ENCODE results near the gene SPTAN1. TPM values are rescaled to one million over a fixed set of nuclear protein-coding genes. Genes with fewer than 3 reads are reported as not detected.

Gene SPTAN1
- total and polyA plus RNA-seq, 2 of the 4 experiments (the other 2 are of a cell fraction) = 275 to 327 TPM

DNA sequence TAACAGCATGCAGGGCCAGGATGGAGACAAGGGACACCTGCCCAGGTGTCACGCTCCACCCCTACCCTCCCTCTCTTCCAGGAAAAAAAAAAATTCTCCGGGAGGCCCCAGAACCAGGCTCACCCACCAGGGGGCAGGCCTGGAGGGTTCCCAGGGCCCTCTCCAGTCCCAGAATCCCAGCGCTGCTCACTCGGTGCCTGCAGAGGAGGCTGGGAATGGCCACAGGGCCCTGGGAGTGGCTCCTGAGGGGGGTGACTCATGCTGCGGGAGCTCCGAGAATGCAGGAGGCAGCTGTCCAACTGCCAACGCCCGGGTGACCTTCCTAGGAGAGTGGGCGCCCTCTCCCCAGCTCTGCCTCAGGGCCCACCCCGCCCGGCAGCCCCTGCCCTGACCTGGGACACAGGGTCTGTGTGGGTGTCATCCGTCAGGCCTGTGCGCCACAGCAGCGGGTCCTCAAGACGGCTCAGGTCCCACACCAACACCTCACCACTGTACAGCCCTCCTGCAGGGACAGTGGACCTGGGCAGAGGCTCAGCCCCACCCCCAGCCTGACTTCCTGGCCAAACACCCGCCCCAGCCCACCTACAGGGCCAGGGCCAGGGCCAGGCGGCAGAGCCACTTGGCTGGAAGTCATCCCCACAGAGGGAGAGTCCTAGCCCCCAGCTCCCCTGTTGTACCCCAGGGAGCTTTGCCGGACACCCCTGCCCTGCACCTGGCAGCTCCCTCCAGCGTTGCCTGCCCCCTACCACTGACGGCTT is 83.1 kb downstream of the SPTAN1 start:
- H3K14ac ChIP-seq (replicated peaks; ENCODE audit: low read depth, low read length) = peak overlapping the region; percentile 97
- H2BK5ac ChIP-seq (ENCODE audit: low read depth, low read length, poor library complexity, severe bottlenecking) = peak overlapping the region; percentile 99
- peak; percentile 94 for DNase-seq
- dilution Hi-C loops (cut with HindIII; ENCODE audit: low sequenced_read_pairs, unreplicated experiment) = no loop called here
- peak overlapping the region; percentile 95; the same call in 2 of the 3 replicates for H2BK15ac ChIP-seq (ENCODE audit: low read depth, low read length)
- H2AK5ac ChIP-seq (ENCODE audit: low read depth, low read length) = peak overlapping the region; percentile 100
- H2AFZ ChIP-seq (replicated peaks; ENCODE audit: low read length, poor library complexity) = peak overlapping the region; percentile 94
- peak overlapping the region; percentile 98 for H3K27ac ChIP-seq (ENCODE audit: insufficient read depth, low read length)
- peaks cover 13% of the 10 kb centered on the region for H3K4me1 ChIP-seq (ENCODE audit: control insufficient read depth, insufficient read depth, low read length)
- peak overlapping the region; percentile 82 to 97 for H4K8ac ChIP-seq (ENCODE audit: low read depth in 2 of 2, low read length in 2 of 2)
- 40% methylated on average over 6 of the region's 20 CpGs; no CpG with 5 or more reads in 1 of the 2 experiments for WGBS, 2 experiments (ENCODE audit: extremely low coverage in 2 of 2, insufficient read length in 1 of 2)
- intact Hi-C loops (cut with micrococcal nuclease) = loop anchor here (1.0 to 2.0 kb wide), 4 partner anchors 54 to 293 kb away; partner anchors contain the start of genes SET and ZDHHC12
- H3K9me3 ChIP-seq (ENCODE audit: control insufficient read depth, insufficient read depth, low read length) = no peaks in the 10 kb centered on the region
- H3K18ac ChIP-seq (ENCODE audit: low read depth, low read length) = peak overlapping the region; percentile 77
- H3K9me1 ChIP-seq (ENCODE audit: insufficient read depth, low read length) = 0 out of 2 replicates have a peak, but pooled peaks cover 5% of the 10 kb centered on the region
- H3K9ac ChIP-seq (ENCODE audit: low read depth, low read length) = peak overlapping the region; percentile 17; the same call in 1 of the 2 replicates
- no peaks in the 10 kb centered on the region for H3K27me3 ChIP-seq (ENCODE audit: control insufficient read depth, insufficient read depth, low read length)
- peaks cover 0 to 25% of the 10 kb centered on the region in 2 experiments; a peak in 1 of 4 replicates for H3K79me1 ChIP-seq (ENCODE audit: low read depth in 1 of 2, low read length in 2 of 2)
- H3K23ac ChIP-seq (ENCODE audit: low read depth, low read length) = peak overlapping the region; percentile 98; the same call in 1 of the 2 replicates
- ChIA-PET POLR2A (ENCODE audit: unreplicated experiment) (interaction anchor here (0.6 kb wide), 1 partner anchor 57 kb away, joined by 5 read pairs; no protein-coding TSS in a partner anchor), CTCF (interaction anchor here (0.6 to 1.0 kb wide), 13 partner anchors 16 to 313 kb away, joined by 3 to 5 read pairs (median 3); partner anchors contain the start of genes ENDOG and ZDHHC12)
- peaks cover 36% of the 10 kb centered on the region for H3K36me3 ChIP-seq (ENCODE audit: control insufficient read depth, insufficient read depth, low read length)
- H3K4me3 ChIP-seq (ENCODE audit: insufficient read depth, low read depth, low read length) = no peak overlapping the region
- peak overlapping the region; percentile 90 for H4K5ac ChIP-seq (ENCODE audit: low read depth, low read length)
- peak overlapping the region; percentile 97 for H2BK120ac ChIP-seq (ENCODE audit: low read depth, low read length)
- peak overlapping the region; percentile 55; the same call in 1 of the 2 replicates for H3K56ac ChIP-seq (ENCODE audit: extremely low read depth, insufficient read depth, low read length)
- BruUV-seq (replicated peaks) = no TSS peak
- in situ Hi-C loops (cut with MboI; ENCODE audit: low sequenced_read_pairs) = no loop called here
- H4K20me1 ChIP-seq (ENCODE audit: insufficient read depth, low read length) = 0 out of 2 replicates have a peak, but pooled peaks cover 3% of the 10 kb centered on the region
- H2AK9ac ChIP-seq (replicated peaks; ENCODE audit: low read depth, low read length, poor library complexity) = peak overlapping the region; percentile 100
- peak overlapping the region; percentile 56; the same call in 1 of the 2 replicates for H3K4me2 ChIP-seq (ENCODE audit: low read depth, low read length)
- peak; percentile 92 for ATAC-seq (ENCODE audit: low read depth)
- H3K4ac ChIP-seq (ENCODE audit: low read depth, low read length) = peak overlapping the region; percentile 100
- peak overlapping the region; percentile 90; the same call in 1 of the 2 replicates for H2BK20ac ChIP-seq (ENCODE audit: low read depth, low read length)
- peak overlapping the region; percentile 100 for H4K91ac ChIP-seq (ENCODE audit: insufficient read depth, low read depth, low read length)
- TF ChIP-seq, protein P1, sequence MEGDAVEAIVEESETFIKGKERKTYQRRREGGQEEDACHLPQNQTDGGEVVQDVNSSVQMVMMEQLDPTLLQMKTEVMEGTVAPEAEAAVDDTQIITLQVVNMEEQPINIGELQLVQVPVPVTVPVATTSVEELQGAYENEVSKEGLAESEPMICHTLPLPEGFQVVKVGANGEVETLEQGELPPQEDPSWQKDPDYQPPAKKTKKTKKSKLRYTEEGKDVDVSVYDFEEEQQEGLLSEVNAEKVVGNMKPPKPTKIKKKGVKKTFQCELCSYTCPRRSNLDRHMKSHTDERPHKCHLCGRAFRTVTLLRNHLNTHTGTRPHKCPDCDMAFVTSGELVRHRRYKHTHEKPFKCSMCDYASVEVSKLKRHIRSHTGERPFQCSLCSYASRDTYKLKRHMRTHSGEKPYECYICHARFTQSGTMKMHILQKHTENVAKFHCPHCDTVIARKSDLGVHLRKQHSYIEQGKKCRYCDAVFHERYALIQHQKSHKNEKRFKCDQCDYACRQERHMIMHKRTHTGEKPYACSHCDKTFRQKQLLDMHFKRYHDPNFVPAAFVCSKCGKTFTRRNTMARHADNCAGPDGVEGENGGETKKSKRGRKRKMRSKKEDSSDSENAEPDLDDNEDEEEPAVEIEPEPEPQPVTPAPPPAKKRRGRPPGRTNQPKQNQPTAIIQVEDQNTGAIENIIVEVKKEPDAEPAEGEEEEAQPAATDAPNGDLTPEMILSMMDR (conservative IDR thresholded peaks at IDR 0.05; ENCODE audit: low read depth, low read length) = peak; percentile 90
- no peak for TF ChIP-seq CHD1 (IDR thresholded peaks at IDR 0.05; ENCODE audit: low read depth, low read length)
- peak; percentile 67; the same call in 1 of the 2 replicates for TF ChIP-seq MXI1 (IDR thresholded peaks at IDR 0.05; ENCODE audit: borderline replicate concordance, low read depth, low read length)
- peak; percentile 82 for TF ChIP-seq RAD21 (IDR thresholded peaks at IDR 0.05; ENCODE audit: low read length)
- TF ChIP-seq, protein P2, sequence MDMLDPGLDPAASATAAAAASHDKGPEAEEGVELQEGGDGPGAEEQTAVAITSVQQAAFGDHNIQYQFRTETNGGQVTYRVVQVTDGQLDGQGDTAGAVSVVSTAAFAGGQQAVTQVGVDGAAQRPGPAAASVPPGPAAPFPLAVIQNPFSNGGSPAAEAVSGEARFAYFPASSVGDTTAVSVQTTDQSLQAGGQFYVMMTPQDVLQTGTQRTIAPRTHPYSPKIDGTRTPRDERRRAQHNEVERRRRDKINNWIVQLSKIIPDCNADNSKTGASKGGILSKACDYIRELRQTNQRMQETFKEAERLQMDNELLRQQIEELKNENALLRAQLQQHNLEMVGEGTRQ (IDR thresholded peaks at IDR 0.05; ENCODE audit: low read depth, low read length) = peak; percentile 21; the same call in 1 of the 2 replicates
- TF ChIP-seq POLR2A (IDR thresholded peaks at IDR 0.05; ENCODE audit: low read depth, low read length) = no peak
- no peak for TF ChIP-seq NFE2L2 (IDR thresholded peaks at IDR 0.05; ENCODE audit: low read depth, low read length)
- TF ChIP-seq, protein P3, sequence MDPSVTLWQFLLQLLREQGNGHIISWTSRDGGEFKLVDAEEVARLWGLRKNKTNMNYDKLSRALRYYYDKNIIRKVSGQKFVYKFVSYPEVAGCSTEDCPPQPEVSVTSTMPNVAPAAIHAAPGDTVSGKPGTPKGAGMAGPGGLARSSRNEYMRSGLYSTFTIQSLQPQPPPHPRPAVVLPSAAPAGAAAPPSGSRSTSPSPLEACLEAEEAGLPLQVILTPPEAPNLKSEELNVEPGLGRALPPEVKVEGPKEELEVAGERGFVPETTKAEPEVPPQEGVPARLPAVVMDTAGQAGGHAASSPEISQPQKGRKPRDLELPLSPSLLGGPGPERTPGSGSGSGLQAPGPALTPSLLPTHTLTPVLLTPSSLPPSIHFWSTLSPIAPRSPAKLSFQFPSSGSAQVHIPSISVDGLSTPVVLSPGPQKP (IDR thresholded peaks at IDR 0.05; ENCODE audit: borderline replicate concordance, low read depth, low read length) = no peak
- TF ChIP-seq FOS (IDR thresholded peaks at IDR 0.05; ENCODE audit: low read depth, low read length) = peak; percentile 84
- peak; percentile 60; the same call in 1 of the 2 replicates for TF ChIP-seq MAZ (IDR thresholded peaks at IDR 0.05; ENCODE audit: borderline replicate concordance, low read depth, low read length)
- TF ChIP-seq RCOR1 (IDR thresholded peaks at IDR 0.05; ENCODE audit: insufficient replicate concordance, low read length) = peak; percentile 12
- TF ChIP-seq BHLHE40 (IDR thresholded peaks at IDR 0.05; ENCODE audit: low read depth, low read length) = 0 out of 2 replicates have a peak, but pooled peaks have one; percentile 49
